HEK293T (cell line): Measurements from ENCODE around the gene EVI5L.
"Not testable (repeated sequence)": the region's sequence is repeated elsewhere in the genome, so short reads cannot be mapped to it uniquely, and the experiment has no call there.

ENCODE experiments used
- CTCF ChIA-PET: fragments of 350-600 bp; formaldehyde crosslinking; extraction: SDS; loops from one replicate; lab custom pipeline; 2021; ENCODE audit warnings: antibody characterized with exemption, inconsistent platforms; lab: Yijun Ruan, JAX
- POLR2A ChIA-PET: fragments of 350-600 bp; formaldehyde crosslinking; extraction: SDS; loops from one replicate; lab custom pipeline; 2020; ENCODE audit warnings: antibody characterized with exemption, inconsistent platforms; lab: Yijun Ruan, JAX
- DNase-seq: peaks from one replicate; pipeline ENCODE4 v3.0.0; 2012; ENCODE audit warnings: mixed read lengths; ENCODE audit errors: extremely low spot score
- ARNT ChIP-seq: fragments of 450-650 bp; IDR thresholded peaks from 2 replicates; pipeline ENCODE4 v1.6.1; 2017; ENCODE audit warnings: mild to moderate bottlenecking
- BHLHE40 ChIP-seq: fragments of 450-650 bp; IDR thresholded peaks from 2 replicates; pipeline ENCODE4 v1.6.1; 2016; ENCODE audit warnings: mild to moderate bottlenecking, moderate library complexity, borderline replicate concordance
- CTBP1 ChIP-seq: fragments of 450-650 bp; IDR thresholded peaks from 2 replicates; pipeline ENCODE4 v1.6.1; 2016; ENCODE audit warnings: borderline replicate concordance
- ELF4 ChIP-seq: fragments of 450-650 bp; IDR thresholded peaks from 2 replicates; pipeline ENCODE4 v1.6.1; 2017; ENCODE audit warnings: antibody characterized with exemption
- FOXA1 ChIP-seq: fragments of 450-650 bp; IDR thresholded peaks from 2 replicates; pipeline ENCODE4 v1.6.1; 2016; ENCODE audit warnings: mild to moderate bottlenecking
- FOXK2 ChIP-seq: fragments of 450-650 bp; IDR thresholded peaks from 2 replicates; pipeline ENCODE4 v1.6.1; 2016; ENCODE audit warnings: mild to moderate bottlenecking
- FOXM1 ChIP-seq: fragments of 450-650 bp; IDR thresholded peaks from 2 replicates; pipeline ENCODE4 v1.6.1; 2017; ENCODE audit warnings: mild to moderate bottlenecking, borderline replicate concordance
- HDGF ChIP-seq: fragments of 450-650 bp; IDR thresholded peaks from 2 replicates; pipeline ENCODE4 v1.6.1; 2017; ENCODE audit warnings: antibody characterized with exemption, borderline replicate concordance
- L3MBTL2 ChIP-seq: fragments of 450-650 bp; conservative IDR thresholded peaks from 2 replicates; pipeline ENCODE4 v1.6.1; 2016; ENCODE audit warnings: mild to moderate bottlenecking
- LEF1 ChIP-seq: fragments of 450-650 bp; IDR thresholded peaks from 2 replicates; pipeline ENCODE4 v1.6.1; 2017; ENCODE audit warnings: mild to moderate bottlenecking, borderline replicate concordance
- NFRKB ChIP-seq: fragments of 450-650 bp; IDR thresholded peaks from 2 replicates; pipeline ENCODE4 v1.6.1; 2016; ENCODE audit warnings: mild to moderate bottlenecking, moderate library complexity
- SP1 ChIP-seq: fragments of 450-650 bp; IDR thresholded peaks from 2 replicates; pipeline ENCODE4 v1.6.1; 2017
- SUZ12 ChIP-seq: fragments of 450-650 bp; IDR thresholded peaks from 2 replicates; pipeline ENCODE4 v1.6.1; 2016; ENCODE audit warnings: mild to moderate bottlenecking
- TARDBP ChIP-seq: fragments of 450-650 bp; IDR thresholded peaks from 2 replicates; pipeline ENCODE4 v1.6.1; 2016
- ZNF384 ChIP-seq: fragments of 450-650 bp; IDR thresholded peaks from 2 replicates; pipeline ENCODE4 v1.6.1; 2016
- TF ChIP-seq, protein P1 (sequence below): fragments of 450-650 bp; IDR thresholded peaks from 2 replicates; pipeline ENCODE4 v1.6.1; 2016

The EVI5L gene

DNA sequence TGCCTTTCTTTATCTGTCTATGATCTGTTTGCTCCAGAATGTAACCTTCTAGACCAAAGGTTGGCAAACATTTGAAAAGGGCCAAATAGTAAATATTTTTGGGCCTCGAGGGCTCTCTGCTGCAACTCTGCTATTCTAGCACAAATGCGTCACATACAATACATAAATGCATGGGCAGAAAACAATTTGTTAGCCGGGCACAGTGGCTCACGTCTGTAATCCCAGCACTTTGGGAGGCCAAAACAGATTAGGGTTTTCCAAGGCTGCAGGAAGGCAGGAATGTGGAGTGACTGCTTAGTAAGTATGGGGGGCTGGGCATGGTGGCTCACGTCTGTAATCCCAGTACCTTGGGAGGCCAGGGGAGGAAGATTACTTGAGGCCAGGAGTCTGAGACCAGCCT, 21.9 kb upstream of the EVI5L start:
- POLR2A ChIA-PET: no interaction called here
- DNase-seq: no peak
- no peak for TF ChIP-seq BHLHE40
- no peak for TF ChIP-seq SUZ12
- no peak for TF ChIP-seq ZNF384
- TF ChIP-seq HDGF: no peak
- TF ChIP-seq, protein P1, sequence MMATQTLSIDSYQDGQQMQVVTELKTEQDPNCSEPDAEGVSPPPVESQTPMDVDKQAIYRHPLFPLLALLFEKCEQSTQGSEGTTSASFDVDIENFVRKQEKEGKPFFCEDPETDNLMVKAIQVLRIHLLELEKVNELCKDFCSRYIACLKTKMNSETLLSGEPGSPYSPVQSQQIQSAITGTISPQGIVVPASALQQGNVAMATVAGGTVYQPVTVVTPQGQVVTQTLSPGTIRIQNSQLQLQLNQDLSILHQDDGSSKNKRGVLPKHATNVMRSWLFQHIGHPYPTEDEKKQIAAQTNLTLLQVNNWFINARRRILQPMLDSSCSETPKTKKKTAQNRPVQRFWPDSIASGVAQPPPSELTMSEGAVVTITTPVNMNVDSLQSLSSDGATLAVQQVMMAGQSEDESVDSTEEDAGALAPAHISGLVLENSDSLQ: no peak
- TF ChIP-seq FOXA1: no peak
- TF ChIP-seq ARNT: no peak
- no peak for TF ChIP-seq SP1
- TF ChIP-seq L3MBTL2: no peak
- TF ChIP-seq TARDBP: no peak
- TF ChIP-seq CTBP1: no peak
- CTCF ChIA-PET: no interaction called here

DNA sequence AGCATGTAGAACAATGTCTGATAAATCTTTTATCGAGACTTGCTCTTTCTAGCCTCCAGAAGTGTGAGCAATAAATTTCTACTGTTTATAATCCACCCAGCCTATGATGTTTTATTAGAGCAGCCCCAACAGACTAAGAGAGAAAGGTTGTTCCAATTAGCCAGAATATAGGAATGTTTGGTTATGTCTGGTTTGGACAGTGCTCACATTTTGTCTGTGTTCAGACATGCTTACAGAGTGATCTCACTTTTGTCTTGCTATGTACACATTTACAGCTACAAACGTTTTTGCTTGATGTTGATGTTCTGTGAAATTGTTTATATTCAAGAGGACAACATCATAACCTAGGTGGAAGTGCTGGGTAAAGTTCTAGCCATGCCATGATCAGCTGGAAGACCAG, 18.0 kb upstream of the EVI5L start:
- CTCF ChIA-PET: no interaction called here
- POLR2A ChIA-PET: no interaction called here
- TF ChIP-seq TARDBP (no peak), HDGF (no peak), BHLHE40 (no peak), FOXK2 (no peak)
- no peak for DNase-seq

DNA sequence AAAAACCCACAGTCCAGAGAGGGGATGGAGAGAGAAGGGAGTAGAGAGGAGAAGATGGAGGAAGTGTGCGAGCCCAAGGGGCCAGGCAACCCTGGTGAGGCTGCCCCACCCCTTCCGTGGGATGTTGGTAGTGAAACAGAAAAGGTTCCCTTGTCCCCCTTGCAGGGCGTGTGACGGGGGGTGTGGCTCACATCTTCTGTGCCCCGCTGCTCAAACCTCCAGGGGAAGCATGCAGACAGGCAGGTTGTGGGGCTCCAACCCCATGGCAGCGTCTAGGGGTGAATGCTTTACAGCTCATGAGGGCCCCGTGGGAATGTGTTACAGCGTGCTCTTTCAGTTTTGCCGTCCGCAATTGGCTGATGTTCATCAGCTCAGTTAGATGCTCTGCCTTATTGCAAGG, 14.7 kb upstream of the EVI5L start:
- DNase-seq: no peak
- ChIA-PET CTCF (no interaction called here), POLR2A (no interaction called here)
- TF ChIP-seq L3MBTL2 (no peak), ELF4 (no peak), SUZ12 (no peak), LEF1 (no peak), SP1 (no peak), FOXK2 (no peak), CTBP1 (no peak), HDGF (no peak), ZNF384 (no peak), TARDBP (no peak), BHLHE40 (no peak), FOXM1 (no peak), FOXA1 (no peak), ARNT (no peak), NFRKB (no peak)
- TF ChIP-seq, protein P1: no peak

DNA sequence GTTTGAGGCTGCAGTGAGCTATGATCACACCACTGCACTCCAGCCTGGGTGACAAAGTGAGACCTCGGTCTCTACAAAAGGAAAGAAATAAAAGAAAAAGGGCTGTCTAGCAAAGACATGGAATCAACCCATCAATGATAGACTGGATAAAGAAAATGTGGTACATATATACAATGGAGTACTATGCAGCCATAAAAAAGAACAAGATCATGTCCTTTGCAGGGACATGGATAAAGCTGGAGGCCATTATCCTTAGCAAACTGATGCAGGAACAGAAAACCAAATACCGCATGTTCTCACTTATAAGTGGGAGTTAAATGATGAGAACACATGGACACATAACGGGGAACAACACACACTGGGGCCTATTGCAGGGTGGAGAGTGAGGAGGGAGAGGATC, 14.0 kb upstream of the EVI5L start:
- CTCF ChIA-PET, POLR2A ChIA-PET, DNase-seq: not testable (repeated sequence)

DNA sequence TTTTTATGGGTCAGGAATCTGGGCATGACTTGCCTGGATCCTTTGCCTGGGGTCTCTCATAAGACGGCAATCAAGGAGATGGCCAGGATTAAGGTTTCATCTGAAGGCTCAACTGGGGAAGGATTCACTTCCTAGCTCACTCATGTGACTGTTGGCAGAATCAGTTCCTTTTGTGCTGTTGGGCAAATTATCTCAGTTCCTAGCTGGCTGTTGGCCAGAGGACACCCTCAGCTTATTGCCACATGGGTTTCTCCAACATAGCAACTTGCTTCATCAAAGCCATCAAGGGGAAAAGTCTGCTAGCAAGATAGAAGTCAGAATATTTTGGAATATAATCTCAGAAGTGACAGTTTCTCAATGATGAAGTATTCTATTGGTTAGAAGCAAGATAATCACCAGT, 12.2 kb upstream of the EVI5L start:
- POLR2A ChIA-PET: no interaction called here
- TF ChIP-seq ZNF384 (no peak), HDGF (no peak), SP1 (no peak)
- no peak for DNase-seq
- CTCF ChIA-PET: no interaction called here

DNA sequence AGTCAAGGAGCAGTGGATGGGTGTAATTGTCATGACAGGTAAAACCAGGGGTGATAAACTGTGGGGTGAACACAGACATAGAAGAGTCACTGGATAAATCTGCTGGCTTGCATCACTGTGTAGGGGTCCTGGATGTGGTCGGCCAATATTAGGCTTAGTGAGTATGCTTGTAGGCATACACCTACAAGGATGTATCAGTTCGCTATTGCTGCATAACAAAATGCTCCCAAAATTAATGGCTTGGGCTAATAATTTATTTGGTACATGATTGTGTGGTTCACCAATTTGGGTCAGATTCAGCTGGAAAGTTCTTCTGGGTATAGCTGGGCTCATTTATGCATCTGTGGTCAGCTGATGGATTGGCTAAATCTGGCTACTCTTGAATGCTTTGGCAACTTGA, 11.2 kb upstream of the EVI5L start:
- ChIA-PET CTCF (no interaction called here), POLR2A (no interaction called here)
- no peak for DNase-seq
- TF ChIP-seq ZNF384 (no peak), NFRKB (no peak), FOXK2 (no peak), LEF1 (no peak), CTBP1 (no peak), FOXA1 (no peak), L3MBTL2 (no peak), ELF4 (no peak)

DNA sequence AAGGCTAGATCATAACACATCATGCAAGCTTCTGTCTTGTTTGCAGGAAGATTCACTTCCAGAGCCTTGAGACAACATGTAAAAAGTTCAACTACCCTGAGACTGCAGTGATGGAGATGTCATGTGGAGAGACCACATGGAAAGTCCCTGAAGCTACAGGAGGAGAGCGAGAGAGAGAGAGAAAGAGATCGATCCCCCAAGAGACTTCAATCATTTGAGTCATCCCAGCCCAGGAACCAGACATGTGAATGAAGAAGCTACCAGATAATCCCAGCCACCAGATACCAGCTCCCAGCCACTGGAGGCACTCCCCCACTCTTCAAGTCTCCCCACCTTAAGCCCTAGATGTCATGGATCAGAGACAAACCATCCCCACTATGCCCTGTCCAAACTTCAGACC, 10.7 kb upstream of the EVI5L start:
- TF ChIP-seq ARNT: no peak
- TF ChIP-seq FOXK2: no peak
- TF ChIP-seq FOXA1: no peak
- TF ChIP-seq BHLHE40: no peak
- no peak for TF ChIP-seq SUZ12
- no peak for TF ChIP-seq NFRKB
- no peak for TF ChIP-seq ELF4
- TF ChIP-seq ZNF384: no peak
- TF ChIP-seq FOXM1: no peak
- TF ChIP-seq, protein P1: no peak
- no peak for TF ChIP-seq HDGF
- no peak for TF ChIP-seq CTBP1
- TF ChIP-seq SP1: no peak
- TF ChIP-seq L3MBTL2: no peak
- no peak for TF ChIP-seq TARDBP
- TF ChIP-seq LEF1: no peak
- POLR2A ChIA-PET: no interaction called here
- CTCF ChIA-PET: no interaction called here
- DNase-seq: no peak
